Upper lobe of left lung (tissue), 4 donors: ENCODE results near the gene IPO4.

ENCODE experiments used
- CTCF ChIP-seq, 6 experiments: fragments of 450-650 bp in 4 of 6; fragments of 200-600 bp in 2 of 6; sonication (generic) in 2 of 6; IDR thresholded peaks; one replicate each; pipeline ENCODE4 v1.5.1; 2016 to 2019; ENCODE audit warnings: antibody characterized with exemption in 6 of 6
- EP300 ChIP-seq, 4 donors: sonication (generic); formaldehyde crosslinking; IDR thresholded peaks; one replicate each; pipeline ENCODE4 v1.5.1; 2017; ENCODE audit warnings: antibody characterized with exemption in 4 of 4, control low read depth in 2 of 4
- POLR2A ChIP-seq, 4 donors: fragments of 450-650 bp; IDR thresholded peaks; one replicate each; pipeline ENCODE4 v1.5.1; 2016 to 2017; ENCODE audit warnings: antibody characterized with exemption in 4 of 4, mild to moderate bottlenecking in 2 of 4

DNA sequence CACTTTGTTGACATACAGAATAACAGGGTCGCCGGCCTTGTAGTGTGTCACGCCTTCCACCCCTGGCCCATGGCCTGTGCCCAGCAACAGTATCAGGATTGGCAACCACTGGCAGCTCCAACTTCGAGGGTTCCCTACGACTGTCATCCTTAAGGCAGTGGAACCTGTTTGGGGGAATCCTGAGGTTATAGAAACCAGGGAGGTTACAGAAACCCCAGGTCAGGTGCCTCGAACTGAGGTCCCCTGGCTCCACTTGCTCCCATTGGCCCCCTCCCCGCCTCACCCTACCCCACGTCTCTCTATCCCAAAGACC is 6.2 kb upstream of the IPO4 start:
- no peak for TF ChIP-seq CTCF (IDR thresholded peaks at IDR 0.05)
- TF ChIP-seq EP300 (IDR thresholded peaks at IDR 0.05), result no peak
- TF ChIP-seq POLR2A (IDR thresholded peaks at IDR 0.05), result no peak
